Measurements from ENCODE around the gene ACSM2A. TPM values are rescaled to one million over a fixed set of nuclear protein-coding genes. Genes with fewer than 3 reads are reported as not detected.
"Not testable (repeated sequence)": the region's sequence is repeated elsewhere in the genome, so short reads cannot be mapped to it uniquely, and the experiment has no call there.

Gene ACSM2A
- total RNA-seq, 1 donor from 2014 or later = not detected

DNA sequence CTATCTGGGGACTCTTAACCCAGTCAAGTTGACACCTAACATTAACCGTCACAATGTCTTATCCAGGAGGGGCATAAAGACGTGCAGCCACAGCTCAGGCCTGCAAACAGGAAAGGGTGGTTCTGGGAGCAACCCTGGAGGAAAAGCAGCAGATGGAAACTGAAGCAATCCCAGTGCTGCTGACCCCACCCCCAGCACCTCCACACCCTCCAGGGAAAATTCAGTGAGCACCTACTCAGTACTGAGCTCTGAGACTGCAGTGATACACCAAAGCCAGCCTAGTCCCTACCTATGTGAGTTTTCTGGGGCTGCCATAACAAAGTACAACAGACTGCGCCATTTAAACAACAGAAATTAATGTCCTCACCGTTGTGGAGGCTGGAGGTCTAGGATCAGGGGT, 9.5 kb upstream of the ACSM2A start:
- ATAC-seq; DNase-seq; intact Hi-C loops (cut with micrococcal nuclease): not testable (repeated sequence)

GRCh38 chr16:20446652-20447393, 4.5 kb upstream of the ACSM2A start:
- intact Hi-C loops (cut with micrococcal nuclease); ATAC-seq; DNase-seq: not testable (repeated sequence)

GRCh38 chr16:20453633-20454032, 2.3 kb downstream of the ACSM2A start:
- ATAC-seq; DNase-seq; intact Hi-C loops (cut with micrococcal nuclease): not testable (repeated sequence)

GRCh38 chr16:20459227-20459626, 7.9 kb downstream of the ACSM2A start:
- ATAC-seq; DNase-seq; intact Hi-C loops (cut with micrococcal nuclease): not testable (repeated sequence)

DNA sequence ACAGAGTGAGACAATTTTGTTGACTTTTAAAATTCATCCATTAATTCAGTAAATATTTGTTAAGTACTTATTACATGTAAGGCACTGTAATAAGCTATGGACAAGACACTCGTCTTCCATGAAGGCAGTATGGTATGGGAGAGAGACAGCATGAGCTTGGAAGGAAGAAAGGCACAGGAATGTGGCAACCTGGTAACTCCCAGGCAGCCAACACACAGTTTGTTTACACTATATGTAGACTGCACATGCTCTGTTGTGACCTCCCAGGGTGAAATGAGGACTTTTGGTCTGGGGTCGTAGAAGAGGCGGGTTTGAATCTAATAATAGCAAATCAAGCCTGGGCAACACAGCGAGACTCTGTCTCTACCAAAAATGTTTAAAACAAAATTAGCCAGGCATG, 9.0 kb downstream of the ACSM2A start:
- DNase-seq; intact Hi-C loops (cut with micrococcal nuclease); ATAC-seq: not testable (repeated sequence)

- ATAC-seq; intact Hi-C loops (cut with micrococcal nuclease); DNase-seq: not testable (repeated sequence)
Measured at GRCh38 chr16:20468954-20469353, 17.6 kb downstream of the ACSM2A start.

DNA sequence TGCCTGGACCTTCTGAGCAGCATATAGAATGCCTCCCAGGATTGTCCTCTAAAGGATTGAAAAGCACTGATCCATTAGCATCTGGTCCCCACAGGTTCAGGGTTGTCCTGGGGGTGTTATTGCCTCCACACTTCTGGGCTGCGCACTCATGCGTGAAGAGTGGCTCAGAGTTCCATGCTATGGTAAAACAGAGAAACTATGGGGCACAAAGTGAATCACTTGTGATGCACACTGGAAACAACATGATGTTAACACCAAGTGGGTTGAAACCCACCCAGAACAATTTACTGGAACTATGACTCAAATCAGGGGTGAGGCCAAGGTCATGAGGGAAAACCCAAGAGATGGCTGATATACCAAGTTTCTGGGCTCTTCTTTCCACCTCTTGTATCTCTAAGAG, 18.6 kb downstream of the ACSM2A start:
- intact Hi-C loops (cut with micrococcal nuclease); DNase-seq; ATAC-seq: not testable (repeated sequence)

DNA sequence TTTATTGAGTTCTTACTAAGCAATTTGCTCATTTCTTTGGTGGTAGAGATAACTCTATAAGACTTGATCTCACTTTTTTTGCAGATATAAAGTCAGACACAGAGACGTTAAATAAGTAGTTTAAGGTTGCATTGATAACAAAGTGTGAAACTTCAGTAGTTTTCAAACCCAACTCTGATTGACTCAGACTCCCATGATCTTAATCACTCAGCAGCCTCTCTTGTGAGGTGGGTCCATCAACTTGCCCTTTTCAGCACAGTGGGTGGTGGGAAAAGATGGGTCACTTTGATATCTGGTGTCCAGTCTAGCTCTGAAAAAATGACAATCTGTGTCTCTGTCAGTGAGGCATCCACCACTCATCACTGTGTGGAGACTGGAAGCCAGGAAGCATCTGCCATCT, 19.4 kb downstream of the ACSM2A start:
- DNase-seq; intact Hi-C loops (cut with micrococcal nuclease); ATAC-seq: not testable (repeated sequence)

DNA sequence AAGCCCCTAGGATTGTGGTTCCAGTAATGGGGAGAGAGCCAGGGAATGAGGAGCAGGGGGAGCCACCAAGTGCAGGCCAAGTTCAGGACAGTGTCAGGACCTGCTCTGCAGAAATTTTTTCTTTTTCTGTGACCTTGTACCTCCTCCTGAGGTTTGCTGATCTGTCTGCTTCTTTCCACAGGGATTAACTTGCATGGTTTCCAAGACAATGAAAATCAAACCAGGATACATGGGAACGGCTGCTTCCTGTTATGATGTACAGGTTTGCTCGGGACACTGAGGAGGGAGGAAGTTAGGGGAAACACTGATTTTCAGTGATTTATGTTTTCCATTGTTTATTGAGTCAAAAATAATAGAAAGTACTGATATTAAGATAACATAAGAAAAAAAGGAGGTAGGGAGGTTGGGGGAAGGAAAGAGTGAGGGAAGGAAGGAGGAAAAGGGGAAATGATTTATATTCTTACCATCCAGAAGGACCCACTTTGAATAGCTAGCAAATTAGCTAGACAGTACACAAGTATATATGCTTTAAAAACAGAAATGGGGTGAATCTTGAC, 25.9 kb downstream of the ACSM2A start:
- DNase-seq; ATAC-seq; intact Hi-C loops (cut with micrococcal nuclease): not testable (repeated sequence)

GRCh38 chr16:20483989-20484388, 32.7 kb downstream of the ACSM2A start:
- DNase-seq; intact Hi-C loops (cut with micrococcal nuclease); ATAC-seq: not testable (repeated sequence)

DNA sequence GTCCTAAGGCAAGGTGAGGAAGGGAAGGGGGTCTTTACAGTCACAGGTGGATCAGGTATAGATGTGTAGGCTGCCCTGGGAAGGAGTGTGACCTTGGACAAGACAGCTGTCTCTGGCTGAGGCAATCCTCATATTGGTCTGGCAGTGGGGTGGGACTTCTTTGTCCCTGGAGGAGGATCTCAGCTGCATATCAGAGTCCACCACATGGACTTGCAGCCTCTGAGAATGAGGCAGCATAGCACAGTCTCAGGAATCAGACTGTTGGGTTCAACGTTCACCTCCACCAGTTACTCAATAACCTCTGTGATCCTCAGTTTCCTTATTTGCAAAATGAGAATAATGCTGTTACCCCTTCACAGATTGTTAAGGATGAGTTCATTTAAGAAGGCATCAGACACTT, 33.4 kb downstream of the ACSM2A start:
- no peak for DNase-seq
- intact Hi-C loops (cut with micrococcal nuclease) = no loop called here
- ATAC-seq = no peak

GRCh38 chr16:20485408-20485807, 34.1 kb downstream of the ACSM2A start:
- no peak for DNase-seq
- ATAC-seq = no peak
- intact Hi-C loops (cut with micrococcal nuclease) = no loop called here

DNA sequence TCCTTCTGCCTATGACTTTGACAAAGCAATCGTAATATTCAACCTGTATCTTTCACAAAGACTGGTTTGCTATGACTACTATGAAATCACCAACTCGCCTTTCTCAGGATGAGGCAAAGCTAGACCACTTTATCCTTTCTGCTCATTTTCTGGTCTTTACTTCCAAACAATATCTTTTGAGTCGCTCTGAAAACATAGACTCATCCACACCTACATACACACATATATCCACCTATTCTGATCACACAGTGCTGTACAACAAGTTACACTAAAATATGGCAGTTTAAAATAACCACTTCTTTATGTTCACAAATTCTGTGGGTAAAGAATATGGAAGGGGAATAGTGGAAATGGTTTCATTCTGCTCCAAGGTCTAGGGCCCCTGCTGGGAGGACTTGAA, 39.7 kb downstream of the ACSM2A start:
- intact Hi-C loops (cut with micrococcal nuclease); ATAC-seq; DNase-seq: not testable (repeated sequence)

- DNase-seq; intact Hi-C loops (cut with micrococcal nuclease); ATAC-seq: not testable (repeated sequence)
Measured at GRCh38 chr16:20491448-20491847, 40.1 kb downstream of the ACSM2A start.

- intact Hi-C loops (cut with micrococcal nuclease) = no loop called here
- no peak for DNase-seq
- no peak for ATAC-seq
Measured at GRCh38 chr16:20504418-20504817, 53.1 kb downstream of the ACSM2A start.

DNA sequence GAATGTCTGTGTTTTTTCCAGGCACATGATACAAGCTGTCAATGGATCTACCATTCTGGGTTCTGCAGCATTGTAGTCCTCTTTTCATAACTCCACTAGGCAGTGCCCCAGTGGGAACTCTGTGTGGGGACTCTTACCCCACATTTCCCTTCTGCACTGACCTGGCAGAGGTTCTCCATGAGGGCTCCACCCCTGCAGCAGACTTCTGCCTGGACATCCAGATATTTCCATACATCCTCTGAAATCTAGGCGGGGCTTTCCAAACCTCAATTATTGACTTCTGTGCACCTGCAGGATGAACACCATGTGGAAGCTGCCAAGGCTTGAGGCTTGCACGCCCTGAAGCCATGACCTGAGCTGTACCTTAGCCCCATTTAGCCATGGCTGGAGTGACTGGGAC, 56.0 kb downstream of the ACSM2A start:
- no peak for DNase-seq
- intact Hi-C loops (cut with micrococcal nuclease) = no loop called here
- no peak for ATAC-seq

- DNase-seq = no peak
- intact Hi-C loops (cut with micrococcal nuclease) = no loop called here
- ATAC-seq = peak; percentile 64
Measured at GRCh38 chr16:20510323-20510722, 59.0 kb downstream of the ACSM2A start.

GRCh38 chr16:20515688-20516090, 64.4 kb downstream of the ACSM2A start:
- ATAC-seq (no peak), DNase-seq (no peak)
- intact Hi-C loops (cut with micrococcal nuclease) = no loop called here

- DNase-seq (no peak), ATAC-seq (no peak)
- intact Hi-C loops (cut with micrococcal nuclease) = no loop called here
Measured at GRCh38 chr16:20517149-20517548, 65.8 kb downstream of the ACSM2A start.

DNA sequence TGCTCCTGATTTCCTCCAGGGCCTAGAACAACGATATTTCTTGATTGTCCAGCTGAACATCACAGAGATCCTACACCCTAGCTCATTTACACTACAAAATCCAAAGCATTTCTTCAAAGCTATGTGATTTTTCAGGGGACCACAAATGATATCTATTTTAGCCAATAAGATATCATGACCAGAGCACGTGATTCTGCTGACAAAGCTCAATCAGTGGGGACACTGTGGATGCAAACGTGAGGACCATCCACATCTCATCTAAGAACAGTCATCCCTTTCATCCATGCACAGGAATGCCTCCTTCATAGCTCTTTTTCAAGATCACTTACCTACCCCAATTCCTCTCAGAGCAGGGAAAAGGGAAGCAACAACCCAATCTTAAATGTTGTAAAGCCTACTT, 67.9 kb downstream of the ACSM2A start:
- intact Hi-C loops (cut with micrococcal nuclease) = no loop called here
- no peak for ATAC-seq
- DNase-seq = no peak

GRCh38 chr16:20520103-20520502, 68.8 kb downstream of the ACSM2A start:
- DNase-seq (no peak), ATAC-seq (no peak)
- intact Hi-C loops (cut with micrococcal nuclease) = no loop called here

Measured in left ventricle myocardium superior (tissue), 1 donor.